Loucy (cell line): ENCODE measurements around the gene PALLD.

Experiments
- H2AFZ ChIP-seq: fragments of 200-600 bp; sonication (generic); 2 replicates; pipeline ENCODE4 v1.6.0; 2016; ENCODE audit warnings: antibody characterized with exemption, mild to moderate bottlenecking, low read length, moderate library complexity
- H3F3A ChIP-seq: fragments of 200-600 bp; 2 replicates; pipeline ENCODE4 v1.6.0; 2016; ENCODE audit warnings: antibody characterized with exemption, low read depth, mild to moderate bottlenecking
- H3K27me3 ChIP-seq: fragments of 200-600 bp; sonication (generic); 2 replicates; pipeline ENCODE4 v1.6.1; 2014; ENCODE audit warnings: low read length, mild to moderate bottlenecking; ENCODE audit not compliant: insufficient read depth, poor library complexity, severe bottlenecking
- H3K36me3 ChIP-seq: fragments of 200-600 bp; sonication (generic); 2 replicates; pipeline ENCODE4 v1.6.1; 2016; ENCODE audit warnings: low read length; ENCODE audit not compliant: insufficient read depth
- H3K4me1 ChIP-seq: fragments of 200-600 bp; sonication (generic); 2 replicates; pipeline ENCODE4 v1.5.1; 2014; ENCODE audit warnings: low read length, mild to moderate bottlenecking; ENCODE audit not compliant: insufficient read depth, poor library complexity, severe bottlenecking
- H3K4me2 ChIP-seq: fragments of 200-600 bp; sonication (generic); 2 replicates; pipeline ENCODE4 v1.6.0; 2014; ENCODE audit warnings: antibody characterized with exemption, low read length, low read depth, mild to moderate bottlenecking; ENCODE audit not compliant: poor library complexity, severe bottlenecking
- H3K4me3 ChIP-seq: fragments of 200-600 bp; sonication (generic); 2 replicates; pipeline ENCODE4 v1.5.1; 2014; ENCODE audit warnings: low read length, mild to moderate bottlenecking, mixed read lengths; ENCODE audit not compliant: poor library complexity, severe bottlenecking
- H3K79me2 ChIP-seq: fragments of 200-600 bp; sonication (generic); 2 replicates; pipeline ENCODE4 v1.6.1; 2014; ENCODE audit warnings: low read length; ENCODE audit not compliant: insufficient read depth
- H3K9ac ChIP-seq: fragments of 200-600 bp; sonication (generic); 2 replicates; pipeline ENCODE4 v1.6.0; 2014; ENCODE audit warnings: mild to moderate bottlenecking, low read depth, low read length, moderate library complexity; ENCODE audit not compliant: poor library complexity, severe bottlenecking
- H3K9me2 ChIP-seq: fragments of 200-600 bp; sonication (generic); replicated peaks from 2 replicates; pipeline ENCODE4 v1.6.1; 2016; ENCODE audit warnings: low read depth, low read length, mixed read lengths
- H3K9me3 ChIP-seq: fragments of 200-600 bp; sonication (generic); 2 replicates; pipeline ENCODE4 v1.6.1; 2014; ENCODE audit warnings: mild to moderate bottlenecking, antibody characterized with exemption, low read length, low read depth; ENCODE audit not compliant: insufficient read depth
- H4K20me1 ChIP-seq: fragments of 200-600 bp; sonication (generic); 2 replicates; pipeline ENCODE4 v1.6.0; 2014; ENCODE audit warnings: antibody characterized with exemption, low read length, mild to moderate bottlenecking; ENCODE audit not compliant: insufficient read depth, poor library complexity, severe bottlenecking
- EZH2phosphoT487 ChIP-seq: fragments of 200-600 bp; IDR thresholded peaks from 2 replicates; pipeline ENCODE4 v1.6.1; 2018; ENCODE audit warnings: antibody characterized with exemption, mild to moderate bottlenecking, moderate library complexity, borderline replicate concordance
- TF ChIP-seq, protein P1 (sequence below): fragments of 200-600 bp; sonication (generic); conservative IDR thresholded peaks from 2 replicates; pipeline ENCODE4 v1.5.1; 2014; ENCODE audit warnings: mild to moderate bottlenecking, antibody characterized with exemption, low read length

Gene PALLD

GRCh38 chr4:168662297-168662984, 165.6 kb downstream of the PALLD start:
- no peaks in the 10 kb centered on the region for H4K20me1 ChIP-seq
- H2AFZ ChIP-seq: no peak overlapping the region
- no peaks in the 10 kb centered on the region for H3K79me2 ChIP-seq
- TF ChIP-seq, protein P1, sequence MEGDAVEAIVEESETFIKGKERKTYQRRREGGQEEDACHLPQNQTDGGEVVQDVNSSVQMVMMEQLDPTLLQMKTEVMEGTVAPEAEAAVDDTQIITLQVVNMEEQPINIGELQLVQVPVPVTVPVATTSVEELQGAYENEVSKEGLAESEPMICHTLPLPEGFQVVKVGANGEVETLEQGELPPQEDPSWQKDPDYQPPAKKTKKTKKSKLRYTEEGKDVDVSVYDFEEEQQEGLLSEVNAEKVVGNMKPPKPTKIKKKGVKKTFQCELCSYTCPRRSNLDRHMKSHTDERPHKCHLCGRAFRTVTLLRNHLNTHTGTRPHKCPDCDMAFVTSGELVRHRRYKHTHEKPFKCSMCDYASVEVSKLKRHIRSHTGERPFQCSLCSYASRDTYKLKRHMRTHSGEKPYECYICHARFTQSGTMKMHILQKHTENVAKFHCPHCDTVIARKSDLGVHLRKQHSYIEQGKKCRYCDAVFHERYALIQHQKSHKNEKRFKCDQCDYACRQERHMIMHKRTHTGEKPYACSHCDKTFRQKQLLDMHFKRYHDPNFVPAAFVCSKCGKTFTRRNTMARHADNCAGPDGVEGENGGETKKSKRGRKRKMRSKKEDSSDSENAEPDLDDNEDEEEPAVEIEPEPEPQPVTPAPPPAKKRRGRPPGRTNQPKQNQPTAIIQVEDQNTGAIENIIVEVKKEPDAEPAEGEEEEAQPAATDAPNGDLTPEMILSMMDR: no peak
- TF ChIP-seq EZH2phosphoT487: no peak
- no peak overlapping the region for H3K4me3 ChIP-seq
- H3K27me3 ChIP-seq: no peaks in the 10 kb centered on the region
- no peaks in the 10 kb centered on the region for H3K4me1 ChIP-seq
- no peak overlapping the region for H3K4me2 ChIP-seq
- H3K9me3 ChIP-seq: no peaks in the 10 kb centered on the region
- no peaks in the 10 kb centered on the region for H3K9me2 ChIP-seq
- H3K36me3 ChIP-seq: no peaks in the 10 kb centered on the region
- no peak overlapping the region for H3K9ac ChIP-seq
- no peaks in the 10 kb centered on the region for H3F3A ChIP-seq

GRCh38 chr4:168664242-168664891, 167.5 kb downstream of the PALLD start:
- H3K9ac ChIP-seq: no peak overlapping the region

GRCh38 chr4:168666531-168666930, 169.7 kb downstream of the PALLD start:
- no peak overlapping the region for H3K4me2 ChIP-seq
- no peak overlapping the region for H3K9ac ChIP-seq
- H3K4me1 ChIP-seq: no peaks in the 10 kb centered on the region
- TF ChIP-seq, protein P1: no peak
- no peak for TF ChIP-seq EZH2phosphoT487
- no peak overlapping the region for H3K4me3 ChIP-seq
- H3K9me3 ChIP-seq: no peaks in the 10 kb centered on the region
- no peaks in the 10 kb centered on the region for H3F3A ChIP-seq
- no peaks in the 10 kb centered on the region for H3K9me2 ChIP-seq
- H4K20me1 ChIP-seq: no peaks in the 10 kb centered on the region
- H3K79me2 ChIP-seq: no peaks in the 10 kb centered on the region
- H2AFZ ChIP-seq: no peak overlapping the region
- no peaks in the 10 kb centered on the region for H3K27me3 ChIP-seq
- H3K36me3 ChIP-seq: no peaks in the 10 kb centered on the region

More at GRCh38 chr4:168664242-168664891, 167.5 kb downstream of the PALLD start:
- Histone ChIP-seq H3K27me3 (no peaks in the 10 kb centered on the region), H3K36me3 (no peaks in the 10 kb centered on the region), H4K20me1 (no peaks in the 10 kb centered on the region), H2AFZ (no peak overlapping the region), H3F3A (no peaks in the 10 kb centered on the region), H3K79me2 (no peaks in the 10 kb centered on the region), H3K9me2 (no peaks in the 10 kb centered on the region), H3K9me3 (no peaks in the 10 kb centered on the region), H3K4me3 (no peak overlapping the region), H3K4me1 (no peaks in the 10 kb centered on the region), H3K4me2 (no peak overlapping the region)
- TF ChIP-seq, protein P1: no peak
- TF ChIP-seq EZH2phosphoT487: no peak
